HFF-Myc (cell line): ENCODE measurements around the gene GREB1.

Experiments
- DNase-seq: peaks from one replicate; pipeline ENCODE4 v3.0.0-alpha.2; 2011; ENCODE audit warnings: low read depth; ENCODE audit errors: extremely low read depth
- H3K4me3 ChIP-seq: replicated peaks from 2 replicates; pipeline ENCODE4 v1.5.1; 2011; ENCODE audit warnings: low read depth, mild to moderate bottlenecking, control low read depth, low read length
- TF ChIP-seq, protein P1 (sequence below): IDR thresholded peaks from 2 replicates; pipeline ENCODE4 v1.5.1; 2012; ENCODE audit warnings: mild to moderate bottlenecking, low read depth, low read length, control low read depth; ENCODE audit errors: missing control alignments

Gene GREB1

DNA sequence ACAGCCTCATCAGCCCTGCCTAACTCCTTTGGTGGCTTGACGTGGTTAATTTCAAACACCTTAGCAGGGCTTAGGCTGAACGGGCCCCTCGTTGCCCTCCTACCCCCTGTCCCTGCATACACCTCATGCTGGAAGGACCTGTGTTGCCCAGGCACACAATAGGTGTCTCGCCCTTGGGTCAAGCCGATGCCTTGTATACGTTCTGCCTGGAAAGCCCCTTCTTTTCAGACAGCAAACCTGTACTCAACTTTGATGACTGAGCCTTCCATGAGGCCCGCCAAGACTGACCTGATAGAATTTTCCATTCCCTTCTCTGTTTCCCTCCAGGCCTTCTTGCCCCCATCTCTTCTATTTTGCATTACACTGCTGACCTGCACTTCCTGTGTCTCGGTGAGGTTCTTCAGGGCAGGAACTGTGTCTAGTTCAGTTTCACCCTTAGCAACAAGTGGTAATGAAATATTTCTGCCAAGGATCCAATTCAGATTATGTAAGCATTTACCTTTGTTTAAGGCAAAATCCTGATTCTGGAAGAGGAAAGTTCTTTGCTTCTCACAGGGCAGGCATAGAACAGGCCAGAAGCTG lies 7.9 kb downstream of the GREB1 start:
- TF ChIP-seq, protein P1, sequence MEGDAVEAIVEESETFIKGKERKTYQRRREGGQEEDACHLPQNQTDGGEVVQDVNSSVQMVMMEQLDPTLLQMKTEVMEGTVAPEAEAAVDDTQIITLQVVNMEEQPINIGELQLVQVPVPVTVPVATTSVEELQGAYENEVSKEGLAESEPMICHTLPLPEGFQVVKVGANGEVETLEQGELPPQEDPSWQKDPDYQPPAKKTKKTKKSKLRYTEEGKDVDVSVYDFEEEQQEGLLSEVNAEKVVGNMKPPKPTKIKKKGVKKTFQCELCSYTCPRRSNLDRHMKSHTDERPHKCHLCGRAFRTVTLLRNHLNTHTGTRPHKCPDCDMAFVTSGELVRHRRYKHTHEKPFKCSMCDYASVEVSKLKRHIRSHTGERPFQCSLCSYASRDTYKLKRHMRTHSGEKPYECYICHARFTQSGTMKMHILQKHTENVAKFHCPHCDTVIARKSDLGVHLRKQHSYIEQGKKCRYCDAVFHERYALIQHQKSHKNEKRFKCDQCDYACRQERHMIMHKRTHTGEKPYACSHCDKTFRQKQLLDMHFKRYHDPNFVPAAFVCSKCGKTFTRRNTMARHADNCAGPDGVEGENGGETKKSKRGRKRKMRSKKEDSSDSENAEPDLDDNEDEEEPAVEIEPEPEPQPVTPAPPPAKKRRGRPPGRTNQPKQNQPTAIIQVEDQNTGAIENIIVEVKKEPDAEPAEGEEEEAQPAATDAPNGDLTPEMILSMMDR, result no peak
- no peak for DNase-seq
- no peak overlapping the region for H3K4me3 ChIP-seq

DNA sequence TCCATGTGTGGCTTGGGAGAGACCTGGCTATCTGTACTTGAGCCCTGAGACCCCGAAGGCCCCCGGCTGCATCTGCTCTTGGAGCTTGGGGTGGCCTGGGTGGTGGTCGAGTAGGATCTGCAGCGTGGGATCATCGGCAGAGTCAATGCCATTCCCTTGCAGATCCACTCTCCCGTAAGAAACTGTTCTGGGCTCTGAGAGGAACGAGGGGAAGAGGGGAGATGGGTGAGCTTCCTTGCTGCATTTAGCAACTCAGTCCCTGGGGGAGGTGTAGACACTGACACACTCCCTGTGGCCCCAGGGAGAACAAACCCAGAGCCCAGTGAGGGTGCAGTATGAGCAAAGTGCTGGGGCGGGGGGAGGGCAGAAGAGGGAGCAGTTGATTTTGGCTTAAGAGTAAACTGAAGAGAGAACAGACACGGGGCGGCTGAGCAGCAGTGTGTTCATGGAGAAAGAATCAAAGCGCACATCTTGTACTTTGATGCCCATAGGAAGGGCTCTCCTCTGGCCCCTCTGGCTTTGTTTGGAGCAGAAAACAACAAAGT lies 8.5 kb downstream of the GREB1 start:
- TF ChIP-seq, protein P1, result no peak
- DNase-seq, result no peak
- no peak overlapping the region for H3K4me3 ChIP-seq

DNA sequence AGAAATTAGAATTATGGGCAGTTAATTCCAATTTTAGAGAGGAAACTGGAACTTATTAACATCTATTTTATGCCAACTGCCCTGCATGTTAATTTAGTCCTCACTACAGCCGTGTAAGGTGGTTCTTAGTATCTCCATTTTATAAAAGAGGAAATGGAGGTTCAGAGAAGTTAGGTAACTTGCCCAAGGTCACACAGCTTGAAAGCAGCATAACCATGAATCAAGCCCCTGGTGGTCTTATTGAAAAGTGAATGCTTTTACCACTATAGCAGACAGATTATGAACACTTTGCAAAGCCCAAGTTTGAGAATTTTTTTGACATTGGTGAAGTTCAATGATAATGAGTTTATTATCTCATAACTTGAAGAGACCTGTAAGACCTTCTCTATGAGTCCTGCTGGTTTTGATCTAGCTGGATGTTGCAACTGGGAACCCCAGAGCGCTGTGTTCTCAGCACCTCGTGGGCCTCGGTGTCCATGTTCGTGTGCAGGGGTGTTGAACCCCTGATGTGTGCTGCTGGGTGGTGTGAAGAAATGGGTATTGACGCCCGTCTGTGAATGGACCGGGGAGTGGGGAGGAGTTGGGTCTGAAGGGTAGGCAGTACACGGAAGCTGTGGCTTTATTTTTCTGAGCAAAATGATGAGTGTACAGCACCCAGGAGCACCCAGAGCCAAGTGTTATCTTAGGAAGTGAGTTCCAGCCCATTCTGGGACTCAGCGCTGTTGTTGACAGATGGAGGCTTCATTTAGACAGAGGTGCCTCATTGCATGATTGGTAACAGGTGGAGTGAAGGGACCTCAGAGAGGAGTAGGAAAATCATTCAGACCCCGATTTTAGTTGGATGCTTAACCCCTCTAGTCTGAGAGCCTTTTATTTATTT lies 9.7 kb downstream of the GREB1 start:
- no peak for DNase-seq
- TF ChIP-seq, protein P1, result no peak
- no peak overlapping the region for H3K4me3 ChIP-seq

DNA sequence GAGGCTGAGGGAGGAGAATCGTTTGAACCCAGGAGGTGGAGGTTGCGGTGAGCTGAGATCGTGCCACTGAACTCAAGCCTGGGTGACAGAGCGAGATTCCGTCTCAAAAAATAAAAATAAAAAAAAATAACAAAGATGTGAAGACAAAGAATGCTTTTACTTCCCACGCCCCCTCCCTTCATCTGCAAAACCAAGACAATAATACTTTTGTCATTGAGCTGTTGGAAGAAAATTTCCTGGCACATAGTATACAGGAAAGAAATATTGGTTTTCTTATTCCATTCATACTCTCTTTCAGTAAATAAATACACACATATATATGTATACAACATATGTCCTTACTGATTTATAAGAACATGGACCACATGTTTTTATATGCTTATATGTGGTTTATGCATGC lies 12.2 kb downstream of the GREB1 start:
- H3K4me3 ChIP-seq, result no peak overlapping the region
- TF ChIP-seq, protein P1, result no peak
- DNase-seq, result no peak

DNA sequence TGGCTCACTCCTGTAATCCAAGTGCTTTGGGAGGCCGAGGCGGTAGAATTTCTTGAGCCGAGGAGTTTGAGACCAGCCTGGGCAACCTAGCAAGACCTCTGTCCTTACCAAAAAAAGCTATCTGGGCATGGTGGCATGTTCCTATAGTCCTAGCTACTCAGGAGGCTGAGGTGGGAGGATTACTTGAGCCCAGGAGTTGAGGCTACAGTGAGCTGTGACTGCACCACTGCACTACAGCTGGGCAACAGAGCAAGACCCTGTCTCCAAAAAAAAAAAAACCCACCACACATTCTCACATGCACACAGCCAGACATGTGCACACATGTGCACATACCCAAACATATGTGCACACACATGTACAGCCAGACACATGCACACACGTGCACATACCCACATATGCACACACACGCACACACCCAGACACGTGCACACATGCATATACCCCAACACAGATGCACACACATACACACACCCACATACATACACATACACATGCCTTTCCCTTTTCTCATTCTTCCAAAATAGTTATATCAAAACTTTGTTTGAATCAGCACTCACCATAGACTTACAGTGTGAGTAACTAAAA lies 14.2 kb downstream of the GREB1 start:
- no peak for DNase-seq
- TF ChIP-seq, protein P1, result no peak
- H3K4me3 ChIP-seq, result no peak overlapping the region

DNA sequence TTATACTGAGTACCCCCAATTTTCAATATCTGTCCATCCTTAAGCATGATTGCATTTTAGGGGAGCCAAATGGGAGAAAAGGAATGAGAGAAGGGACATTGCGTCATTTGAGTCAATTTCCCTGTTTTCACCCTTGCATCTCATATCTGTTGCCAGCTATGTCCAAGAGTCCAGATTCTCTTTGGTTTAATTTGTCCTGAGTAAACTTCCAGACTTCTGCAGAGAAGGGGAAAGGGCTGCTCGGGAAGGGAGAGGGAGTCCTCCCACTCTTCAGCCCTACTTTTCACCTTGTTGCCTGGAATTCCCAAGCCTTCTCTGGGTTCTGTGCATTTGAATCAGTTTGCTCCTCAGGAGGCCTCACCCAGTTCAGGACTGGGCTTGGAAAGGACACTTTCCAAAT lies 16.5 kb downstream of the GREB1 start:
- no peak for DNase-seq
- TF ChIP-seq, protein P1, result no peak
- H3K4me3 ChIP-seq, result no peak overlapping the region
